Bone marrow (tissue), 2 donors: ENCODE results near the gene SLC41A3.

Experiments
- DNase-seq, 2 donors: peaks; one replicate each; lab custom pipeline; 2025; lab: John Stamatoyannopoulos, UW

Gene SLC41A3

GRCh38 chr3:126026761-126027160 is 57.2 kb downstream of the SLC41A3 start:
- DNase-seq, result no peak

- DNase-seq, result no peak
These were observed 57.6 kb downstream of the SLC41A3 start for GRCh38 chr3:126026277-126026751.

GRCh38 chr3:126025862-126026261 is 58.1 kb downstream of the SLC41A3 start:
- DNase-seq, result no peak

- no peak for DNase-seq
These were observed 58.7 kb downstream of the SLC41A3 start for GRCh38 chr3:126025116-126025729.

GRCh38 chr3:126024049-126024854 is 59.7 kb downstream of the SLC41A3 start:
- DNase-seq, result no peak

- no peak for DNase-seq
These were observed 60.5 kb downstream of the SLC41A3 start for GRCh38 chr3:126023390-126023789.

GRCh38 chr3:126022741-126023359 is 61.1 kb downstream of the SLC41A3 start:
- DNase-seq, result no peak

GRCh38 chr3:126021702-126022101 is 62.2 kb downstream of the SLC41A3 start:
- no peak for DNase-seq

- no peak for DNase-seq
These were observed 62.7 kb downstream of the SLC41A3 start for GRCh38 chr3:126021224-126021623.

GRCh38 chr3:126019683-126020082 is 64.2 kb downstream of the SLC41A3 start:
- DNase-seq, result no peak

GRCh38 chr3:126018995-126019394 is 64.9 kb downstream of the SLC41A3 start:
- no peak for DNase-seq

- no peak for DNase-seq
These were observed 65.4 kb downstream of the SLC41A3 start for GRCh38 chr3:126018545-126018944.

- no peak for DNase-seq
These were observed 66.6 kb downstream of the SLC41A3 start for GRCh38 chr3:126017362-126017761.

GRCh38 chr3:126016616-126017015 is 67.3 kb downstream of the SLC41A3 start:
- DNase-seq, result no peak

GRCh38 chr3:126015075-126015474 is 68.8 kb downstream of the SLC41A3 start:
- no peak for DNase-seq

- DNase-seq, result no peak
These were observed 69.7 kb downstream of the SLC41A3 start for GRCh38 chr3:126014252-126014651.

- DNase-seq, result no peak
These were observed 70.2 kb downstream of the SLC41A3 start for GRCh38 chr3:126013751-126014156.

GRCh38 chr3:126009181-126009580 is 74.7 kb downstream of the SLC41A3 start:
- DNase-seq, result no peak

GRCh38 chr3:126008219-126008618 is 75.7 kb downstream of the SLC41A3 start:
- no peak for DNase-seq

GRCh38 chr3:126005951-126006350 is 78.0 kb downstream of the SLC41A3 start:
- no peak for DNase-seq

- DNase-seq, result no peak
These were observed 79.2 kb downstream of the SLC41A3 start for GRCh38 chr3:126004692-126005091.

GRCh38 chr3:126004217-126004616 is 79.7 kb downstream of the SLC41A3 start:
- no peak for DNase-seq
